Posterior vena cava (tissue), 2 donors: ENCODE results near the gene LYZL6. TPM values are rescaled to one million over a fixed set of nuclear protein-coding genes. Genes with fewer than 3 reads are reported as not detected.
"Not testable (repeated sequence)": the region's sequence is repeated elsewhere in the genome, so short reads cannot be mapped to it uniquely, and the experiment has no call there.

Source experiments
- DNase-seq: peaks from one replicate; pipeline ENCODE4 v3.0.0-alpha.2; 2020; ENCODE audit warnings: low spot score
- intact Hi-C, 2 donors: fragments of 100-400 bp; cut with DNase I; formaldehyde crosslinking; loops; one replicate each; pipeline versions ENCODE4 v1.14.1 to v1.14.2; 2022 to 2023
- total RNA-seq, 2 donors: library from RNA; stranded (reverse); fragmentation: NEBNext Ultra II Directional; extraction: Animal tissue kit (Norgen Biotek cat#: 25700); gene quantifications; one replicate each; pipeline ENCODE4 v1.2.1, GENCODE V29; 2021
- donor health status: DM: yes; HTN: yes; CAD: no.
- donor health status: DM: yes; HTN: yes; CAD: no.

LYZL6 gene
- total RNA-seq, 2 donors from 2014 or later = not detected

GRCh38 chr17:35953720-35954119 is 10.2 kb upstream of the LYZL6 start:
- no peak for DNase-seq
- intact Hi-C loops = no loop called here

GRCh38 chr17:35949401-35949800 is 5.9 kb upstream of the LYZL6 start:
- no peak for DNase-seq
- intact Hi-C loops = no loop called here

- no peak for DNase-seq
- intact Hi-C loops = no loop called here
Observed at GRCh38 chr17:35948092-35948491, 4.6 kb upstream of the LYZL6 start.

GRCh38 chr17:35947156-35947585 is 3.7 kb upstream of the LYZL6 start:
- DNase-seq = no peak
- intact Hi-C loops = no loop called here

- intact Hi-C loops = no loop called here
- no peak for DNase-seq
Observed at GRCh38 chr17:35944151-35944550, 638 bp upstream of the LYZL6 start.

- no peak for DNase-seq
- intact Hi-C loops = no loop called here
Observed at GRCh38 chr17:35942588-35943186, 826 bp downstream of the LYZL6 start.

GRCh38 chr17:35938492-35938891 is 5.0 kb downstream of the LYZL6 start:
- DNase-seq, intact Hi-C loops: not testable (repeated sequence)

GRCh38 chr17:35936063-35936462 is 7.5 kb downstream of the LYZL6 start:
- intact Hi-C loops = no loop called here

GRCh38 chr17:35934760-35935159 is 8.8 kb downstream of the LYZL6 start:
- intact Hi-C loops = no loop called here
- no peak for DNase-seq

More at GRCh38 chr17:35936063-35936462, 7.5 kb downstream of the LYZL6 start:
- DNase-seq = no peak

- DNase-seq = no peak
- intact Hi-C loops = no loop called here
Observed at GRCh38 chr17:35932586-35932985, 10.9 kb downstream of the LYZL6 start.

GRCh38 chr17:35931794-35932425 is 11.6 kb downstream of the LYZL6 start:
- intact Hi-C loops = no loop called here
- DNase-seq = no peak

- peak; percentile 85 for DNase-seq
- intact Hi-C loops = no loop called here
Observed at GRCh38 chr17:35930211-35931065, 13.1 kb downstream of the LYZL6 start, which contains the start of gene RDM1. RDM1 (minus strand) TSS chr17:35930773; CDS start chr17:35930727, 46 bp downstream.

- intact Hi-C loops = no loop called here
- no peak for DNase-seq
Observed at GRCh38 chr17:35927714-35928113, 15.8 kb downstream of the LYZL6 start.

GRCh38 chr17:35923609-35924114 is 19.9 kb downstream of the LYZL6 start:
- DNase-seq = no peak
- intact Hi-C loops = no loop called here

- no peak for DNase-seq
- intact Hi-C loops = no loop called here
Observed at GRCh38 chr17:35920229-35920628, 23.3 kb downstream of the LYZL6 start.

- intact Hi-C loops = no loop called here
- no peak for DNase-seq
Observed at GRCh38 chr17:35918665-35919064, 24.8 kb downstream of the LYZL6 start.

- no peak for DNase-seq
- intact Hi-C loops = no loop called here
Observed at GRCh38 chr17:35917519-35918213, 25.8 kb downstream of the LYZL6 start.

GRCh38 chr17:35915153-35915964 is 28.2 kb downstream of the LYZL6 start:
- intact Hi-C loops = no loop called here
- no peak for DNase-seq

GRCh38 chr17:35914354-35914753 is 29.2 kb downstream of the LYZL6 start:
- intact Hi-C loops = no loop called here
- DNase-seq = no peak
